NCI-H1105 treated with DMSO at 0.1 percent for 48 hours (cell line): ENCODE results near the gene CLASP1.
A peak's percentile ranks its signal among the peaks of the same experiment; 100 is the strongest.
"Not testable (repeated sequence)": the region's sequence is repeated elsewhere in the genome, so short reads cannot be mapped to it uniquely, and the experiment has no call there.

Experiments
- DNase-seq: peaks from one replicate; lab custom pipeline; 2025; lab: John Stamatoyannopoulos, UW

Gene CLASP1

GRCh38 chr2:121582272-121582671 is 67.0 kb downstream of the CLASP1 start:
- DNase-seq = no peak

- DNase-seq = no peak
Observed at GRCh38 chr2:121579309-121579708, 70.0 kb downstream of the CLASP1 start.

GRCh38 chr2:121577381-121577780 is 71.9 kb downstream of the CLASP1 start:
- no peak for DNase-seq

- DNase-seq = no peak
Observed at GRCh38 chr2:121576263-121576662, 73.0 kb downstream of the CLASP1 start.

GRCh38 chr2:121575800-121576199 is 73.5 kb downstream of the CLASP1 start:
- no peak for DNase-seq

- DNase-seq = no peak
Observed at GRCh38 chr2:121570667-121571055, 78.6 kb downstream of the CLASP1 start.

GRCh38 chr2:121570036-121570666 is 79.1 kb downstream of the CLASP1 start:
- DNase-seq = no peak

DNA sequence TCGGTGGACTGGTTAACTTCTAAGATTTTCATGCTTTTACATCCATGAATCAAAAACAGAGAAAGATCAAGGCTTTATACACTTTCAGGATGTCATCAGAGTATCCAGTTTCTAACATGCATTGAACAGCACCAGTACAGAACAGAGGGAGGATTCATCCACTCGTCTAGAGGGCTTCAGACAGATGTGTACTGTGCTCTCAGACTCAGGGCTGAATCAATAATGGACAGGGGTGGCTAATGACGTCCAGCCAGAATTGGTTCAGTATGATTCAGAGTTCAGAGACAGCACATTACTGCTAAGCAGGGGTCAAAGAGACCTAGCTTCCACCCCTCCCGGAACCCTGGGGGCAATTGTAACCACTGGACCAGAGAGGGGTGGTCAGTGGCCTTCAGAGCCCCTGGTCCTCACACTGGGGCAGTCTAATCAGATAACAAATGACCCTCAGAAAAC is 81.3 kb downstream of the CLASP1 start:
- DNase-seq = no peak

GRCh38 chr2:121567452-121567851 is 81.8 kb downstream of the CLASP1 start:
- no peak for DNase-seq

DNA sequence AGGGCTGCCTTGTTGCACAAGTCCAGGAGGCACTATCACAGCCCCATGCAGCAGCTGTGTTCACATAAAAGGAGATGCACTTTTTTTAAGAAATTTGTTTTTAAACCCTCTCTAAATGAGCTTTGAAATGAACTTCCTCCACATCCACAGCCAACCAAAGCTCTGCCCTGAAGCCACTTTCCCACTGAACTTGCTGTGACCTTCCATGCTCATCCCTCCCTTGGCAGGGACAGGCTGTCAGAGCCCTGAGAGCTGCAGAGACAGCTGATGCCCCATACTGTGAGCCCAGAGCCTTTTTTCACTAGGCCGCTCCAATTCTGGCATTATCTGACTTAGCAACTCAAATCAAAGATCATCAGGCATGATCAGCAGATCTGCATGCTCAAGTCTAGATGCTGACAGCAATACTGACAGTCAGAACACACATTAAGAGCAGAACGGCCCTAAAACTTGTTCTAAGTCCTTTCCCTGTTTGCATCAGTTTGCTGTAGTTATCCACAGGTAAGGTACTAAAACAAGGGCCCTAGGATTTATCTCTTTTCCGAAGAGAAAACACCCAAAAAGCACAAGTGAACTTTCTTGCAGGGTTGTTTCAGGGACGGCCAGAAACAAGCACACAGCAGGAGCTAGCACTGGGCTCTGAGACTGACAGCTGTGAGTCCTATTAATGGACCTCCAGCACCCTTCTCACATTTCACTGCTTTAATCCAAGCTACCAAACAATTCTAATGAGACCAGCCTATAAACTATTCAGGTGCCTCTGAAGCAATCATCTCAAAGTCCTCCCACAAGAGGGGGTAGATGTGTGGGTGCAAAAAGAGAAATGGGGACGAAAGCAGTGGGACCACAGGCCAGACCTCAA is 83.6 kb downstream of the CLASP1 start:
- DNase-seq = peak; percentile 1

DNA sequence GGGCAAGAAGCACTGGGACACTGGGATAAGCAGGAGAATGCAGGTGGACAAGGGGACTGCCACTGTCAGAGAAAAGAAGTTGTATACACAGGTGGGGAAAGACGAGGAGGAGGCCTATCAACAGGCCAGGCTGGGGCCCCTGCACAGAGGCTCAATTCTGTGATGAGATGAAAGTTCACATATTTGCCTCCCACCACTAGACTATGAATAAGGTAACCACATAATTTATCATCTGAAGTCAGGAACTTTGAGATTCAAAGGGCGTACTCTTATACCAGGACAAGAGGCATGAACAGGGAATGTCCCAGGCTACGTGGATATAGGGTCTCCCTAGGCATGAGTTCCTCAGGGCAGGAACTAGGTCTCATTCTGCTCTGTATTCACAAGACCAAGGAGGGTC is 84.4 kb downstream of the CLASP1 start:
- DNase-seq = no peak

DNA sequence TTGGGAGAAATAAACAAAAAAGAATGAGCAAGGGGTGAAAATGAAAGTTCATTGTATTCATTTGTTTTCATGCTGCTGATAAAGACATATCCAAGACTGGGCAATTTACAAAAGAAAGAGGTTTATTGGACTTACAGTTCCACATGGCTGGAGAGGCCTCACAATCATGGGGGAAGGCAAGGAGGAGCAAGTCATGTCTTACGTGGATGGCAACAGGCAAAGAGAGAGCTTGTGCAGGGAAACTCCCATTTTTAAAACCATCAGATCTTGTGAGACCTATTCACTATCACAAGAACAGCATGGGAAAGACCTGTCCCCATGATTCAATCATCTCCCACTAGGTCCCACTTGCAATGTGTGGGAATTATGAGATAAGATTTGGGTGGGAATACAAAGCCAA is 85.5 kb downstream of the CLASP1 start:
- DNase-seq = not testable (repeated sequence)

DNA sequence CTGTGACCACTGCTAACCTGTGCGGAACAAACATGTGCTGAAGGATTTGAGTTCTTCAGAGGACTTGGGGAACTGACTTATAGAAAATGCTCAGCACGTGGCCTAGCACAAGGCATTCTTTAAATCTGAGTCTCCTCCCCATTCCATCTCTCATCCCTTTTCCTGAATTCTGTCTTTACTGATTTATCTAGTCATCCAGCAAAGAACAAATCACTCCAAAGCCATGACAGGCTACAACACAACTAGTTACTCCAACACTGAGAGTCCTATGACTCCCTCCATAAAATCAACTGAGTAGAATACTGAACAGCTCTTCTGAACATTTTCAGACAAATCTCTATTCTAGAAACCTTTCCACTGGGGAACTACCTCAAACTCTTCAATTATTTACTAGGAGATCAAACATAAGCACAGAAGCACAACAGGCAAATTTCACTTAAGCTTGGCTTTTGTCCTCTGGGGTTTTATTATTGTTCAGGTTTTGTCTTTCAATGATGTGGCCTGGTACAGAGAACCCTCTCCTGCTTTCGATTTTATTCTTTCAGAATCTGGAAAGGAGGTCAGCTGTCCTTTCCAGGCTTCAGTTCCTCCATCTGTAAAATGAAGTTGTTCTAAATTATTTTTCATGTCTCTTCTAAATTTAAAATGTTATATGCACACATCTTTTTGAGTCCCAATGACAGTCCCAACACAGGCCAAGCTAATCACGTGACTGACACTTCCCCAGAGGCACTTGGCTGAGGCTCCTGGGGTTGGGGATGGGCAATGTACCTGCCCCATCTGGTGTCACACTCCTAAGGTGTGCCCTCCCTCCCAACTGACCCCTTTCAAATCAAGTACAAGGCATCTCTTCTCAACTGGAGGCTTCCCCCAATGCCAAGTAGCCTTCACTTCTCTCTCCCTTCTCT is 86.7 kb downstream of the CLASP1 start:
- no peak for DNase-seq

DNA sequence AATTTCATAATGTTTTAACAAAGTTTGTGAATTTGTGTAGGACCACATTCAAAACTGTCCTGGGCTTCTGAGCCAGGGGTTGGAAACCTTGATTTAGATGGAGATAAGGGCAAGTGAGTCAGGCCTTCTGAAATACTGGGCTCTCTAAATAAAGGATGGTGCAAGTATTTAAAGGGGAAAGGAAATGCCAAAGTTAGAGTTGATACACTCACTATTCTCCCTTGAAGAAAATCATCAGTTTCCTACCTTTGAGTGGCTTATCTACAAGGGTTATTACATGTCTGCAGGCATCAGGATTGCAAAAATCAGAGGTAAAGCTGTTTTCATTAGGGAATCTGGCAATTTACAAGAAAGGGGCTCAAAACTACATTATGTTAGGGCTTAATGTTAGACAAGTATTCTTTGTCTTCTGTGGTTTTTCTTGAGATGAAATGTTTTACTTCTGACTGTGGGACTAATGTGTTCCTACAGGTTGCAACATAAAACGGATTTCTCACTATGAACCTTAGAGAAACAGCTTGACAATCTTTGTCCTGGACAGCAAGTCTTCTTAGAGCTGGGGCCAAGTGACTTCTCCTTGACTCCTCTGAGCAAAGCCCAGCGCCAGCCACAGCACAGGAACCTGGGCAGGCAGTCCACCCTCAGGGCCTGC is 87.5 kb downstream of the CLASP1 start:
- no peak for DNase-seq

DNA sequence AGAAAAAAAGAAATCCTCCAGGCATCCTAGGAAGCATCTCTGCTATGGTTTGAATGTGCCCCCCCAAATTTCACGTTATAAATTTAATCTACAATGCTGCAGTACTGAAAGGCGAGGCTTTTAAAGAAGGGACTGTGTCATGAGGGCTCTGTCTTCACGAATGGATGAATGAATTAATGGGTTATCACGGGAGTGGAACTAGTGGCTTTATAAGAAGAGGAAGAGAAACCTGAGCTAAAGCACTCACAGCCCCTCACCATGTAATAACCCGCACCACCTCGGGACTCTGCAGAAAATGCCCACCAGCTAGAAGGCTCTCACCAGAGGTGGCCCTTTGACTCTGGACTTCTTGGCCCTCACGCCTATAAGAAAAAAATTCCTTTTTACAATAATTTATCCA is 90.9 kb downstream of the CLASP1 start:
- no peak for DNase-seq

DNA sequence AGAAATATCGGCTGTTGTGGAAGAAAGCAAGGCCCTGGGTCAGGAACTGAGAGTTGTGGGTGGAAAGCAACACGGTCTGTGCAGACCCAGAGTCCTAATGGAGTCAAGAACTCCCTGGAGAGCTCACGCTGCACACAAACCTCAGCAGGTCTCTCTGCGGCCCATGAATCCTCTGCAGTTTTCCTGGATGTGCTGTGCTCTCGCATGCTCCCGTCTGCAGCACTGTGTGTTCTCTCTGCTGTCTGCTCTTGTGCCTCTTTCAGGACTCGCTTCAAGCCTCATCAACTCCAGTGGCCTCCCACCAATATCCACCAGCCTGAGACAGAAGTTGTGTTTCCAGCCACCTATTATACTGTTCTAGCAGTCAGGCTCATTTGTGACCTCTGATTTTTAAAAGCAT is 94.3 kb downstream of the CLASP1 start:
- no peak for DNase-seq

DNA sequence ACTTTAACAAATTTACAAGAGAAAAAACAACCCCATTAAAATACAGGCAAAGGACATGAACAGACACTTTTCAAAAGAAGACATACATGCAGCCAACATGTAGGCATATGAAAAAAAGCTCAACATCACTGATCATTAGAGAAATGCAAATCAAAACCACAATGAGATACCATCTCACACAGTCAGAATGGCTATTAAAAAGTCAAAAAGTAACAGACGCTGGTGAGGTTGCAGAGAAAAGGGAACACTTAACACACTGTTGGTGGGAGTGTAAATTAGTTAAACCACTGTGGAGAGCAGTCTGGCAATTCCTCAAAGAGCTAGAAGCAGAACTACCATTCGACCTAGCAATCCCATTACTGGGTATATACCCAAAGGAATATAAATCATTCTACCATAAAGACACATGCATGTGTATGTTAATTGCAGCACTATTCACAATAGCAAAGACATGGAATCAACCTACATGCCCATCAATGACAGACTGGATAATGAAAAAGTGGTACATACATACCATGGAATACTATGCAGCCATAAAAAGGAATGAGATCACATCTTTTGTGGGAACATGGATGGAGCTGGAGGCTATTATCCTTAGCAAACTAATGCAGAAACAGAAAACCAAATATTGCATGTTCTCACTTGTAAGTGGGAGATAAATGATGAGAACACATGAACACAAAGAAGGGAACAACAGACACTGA is 96.6 kb downstream of the CLASP1 start:
- DNase-seq = not testable (repeated sequence)

- no peak for DNase-seq
Observed at GRCh38 chr2:121550669-121551068, 98.6 kb downstream of the CLASP1 start.

DNA sequence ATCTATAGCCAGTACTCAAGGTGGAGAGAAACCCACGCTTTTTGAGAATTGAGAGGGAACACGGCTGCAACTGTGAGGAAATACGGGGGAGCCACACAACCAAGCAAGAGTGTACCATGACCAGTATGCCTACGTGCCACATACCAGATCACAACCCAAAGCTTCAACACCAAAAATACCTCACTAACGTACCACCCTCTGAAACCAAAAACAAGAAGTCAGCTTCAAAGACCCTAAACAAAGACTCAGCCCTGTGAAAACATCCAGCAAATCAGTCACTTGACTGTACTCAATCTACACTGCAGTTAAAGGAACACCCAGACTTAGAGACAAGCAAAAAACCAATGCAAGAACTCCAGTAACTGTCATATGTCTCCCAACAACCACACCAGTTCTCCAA is 101.6 kb downstream of the CLASP1 start:
- DNase-seq = no peak

DNA sequence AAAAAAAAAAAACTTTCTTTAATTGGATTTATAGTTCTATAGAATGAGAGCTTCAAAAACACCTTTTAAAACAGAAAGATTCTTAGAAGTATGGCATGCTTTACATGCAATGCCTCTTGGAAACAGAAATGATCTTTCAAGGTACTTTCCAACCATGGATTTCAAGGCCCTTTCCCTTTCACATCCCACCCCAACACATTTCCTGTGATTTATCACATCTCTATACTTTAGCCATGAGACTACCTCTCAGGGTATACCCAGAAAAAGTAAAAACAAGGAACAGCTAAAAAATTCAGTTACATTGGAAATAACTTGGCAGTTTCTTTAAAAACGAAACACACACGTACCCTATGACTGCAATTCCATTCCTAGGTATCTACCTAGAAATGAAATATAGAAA is 103.3 kb downstream of the CLASP1 start:
- no peak for DNase-seq

DNA sequence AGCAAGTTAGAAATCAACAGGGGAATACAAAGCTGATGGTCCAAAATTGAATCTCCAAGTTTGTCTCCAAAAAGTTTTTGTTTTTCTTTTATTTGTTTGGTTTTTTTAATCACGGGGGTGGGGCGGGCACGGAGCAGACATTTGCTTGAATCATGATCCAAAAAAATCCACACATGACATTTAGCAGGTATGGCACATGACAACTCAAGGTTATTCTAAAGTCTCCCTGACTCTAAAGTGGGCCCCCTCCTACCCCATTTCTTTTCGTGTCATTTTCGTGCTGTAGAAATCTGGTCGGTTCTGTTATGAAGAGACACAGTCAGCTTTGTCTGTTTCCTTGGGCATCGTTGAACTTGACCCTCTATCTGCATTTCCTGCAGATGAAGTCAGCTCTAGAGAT is 104.0 kb downstream of the CLASP1 start:
- DNase-seq = no peak
